ENCODE results near the gene PUDP.

The PUDP gene

DNA sequence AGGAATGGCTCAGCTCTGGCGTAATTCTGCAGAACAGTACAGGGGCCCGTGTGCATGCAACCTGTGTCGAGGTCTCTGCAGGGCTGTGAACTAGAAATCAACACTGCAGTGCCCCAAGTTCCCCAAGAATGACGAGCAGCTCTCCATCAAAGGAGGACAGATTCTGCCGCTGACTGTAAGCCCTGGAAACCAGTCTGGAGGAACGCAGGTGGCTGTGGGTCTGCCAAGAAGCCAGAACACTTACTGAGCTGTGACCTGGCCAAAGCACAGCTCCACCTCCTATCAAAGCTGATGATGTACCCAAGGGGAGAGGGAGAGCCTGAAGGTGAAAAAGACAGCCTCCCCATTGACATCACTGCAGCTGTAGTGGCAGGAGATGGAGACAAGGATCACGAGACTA lies 80.7 kb downstream of the PUDP start:
- DNase-seq (ENCODE audit: extremely low spot score) = no peak
- ChIA-PET POLR2A (no interaction called here), CTCF (interaction anchor here (1.2 to 1.5 kb wide), 2 partner anchors 8 to 16 kb away, joined by 4 read pairs; no protein-coding TSS in a partner anchor)
- TF ChIP-seq, protein P1, sequence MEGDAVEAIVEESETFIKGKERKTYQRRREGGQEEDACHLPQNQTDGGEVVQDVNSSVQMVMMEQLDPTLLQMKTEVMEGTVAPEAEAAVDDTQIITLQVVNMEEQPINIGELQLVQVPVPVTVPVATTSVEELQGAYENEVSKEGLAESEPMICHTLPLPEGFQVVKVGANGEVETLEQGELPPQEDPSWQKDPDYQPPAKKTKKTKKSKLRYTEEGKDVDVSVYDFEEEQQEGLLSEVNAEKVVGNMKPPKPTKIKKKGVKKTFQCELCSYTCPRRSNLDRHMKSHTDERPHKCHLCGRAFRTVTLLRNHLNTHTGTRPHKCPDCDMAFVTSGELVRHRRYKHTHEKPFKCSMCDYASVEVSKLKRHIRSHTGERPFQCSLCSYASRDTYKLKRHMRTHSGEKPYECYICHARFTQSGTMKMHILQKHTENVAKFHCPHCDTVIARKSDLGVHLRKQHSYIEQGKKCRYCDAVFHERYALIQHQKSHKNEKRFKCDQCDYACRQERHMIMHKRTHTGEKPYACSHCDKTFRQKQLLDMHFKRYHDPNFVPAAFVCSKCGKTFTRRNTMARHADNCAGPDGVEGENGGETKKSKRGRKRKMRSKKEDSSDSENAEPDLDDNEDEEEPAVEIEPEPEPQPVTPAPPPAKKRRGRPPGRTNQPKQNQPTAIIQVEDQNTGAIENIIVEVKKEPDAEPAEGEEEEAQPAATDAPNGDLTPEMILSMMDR (IDR thresholded peaks at IDR 0.05; ENCODE audit: control extremely low read depth, extremely low read depth, low read depth, missing control alignments) = no peak

DNA sequence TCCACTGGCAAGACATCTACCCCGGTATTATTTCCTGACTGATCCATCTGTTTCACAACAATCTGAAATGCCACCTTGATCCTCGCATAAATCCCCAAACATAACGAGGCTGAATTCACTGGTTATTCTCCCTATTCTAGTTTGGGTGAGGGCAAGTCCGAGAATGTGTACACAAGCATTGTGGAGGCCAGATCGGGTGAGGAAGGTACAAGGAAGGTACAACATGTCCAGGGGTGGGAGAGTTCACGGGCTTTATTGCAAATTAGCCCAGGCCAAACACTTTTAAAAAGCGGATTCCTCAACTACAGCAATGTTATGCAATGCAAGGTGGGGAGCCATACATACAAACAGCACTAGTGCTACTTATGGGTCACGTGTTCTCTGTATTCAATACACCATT lies 82.5 kb downstream of the PUDP start:
- CTCF ChIA-PET = interaction anchor here (1.5 kb wide), 1 partner anchor 18 kb away, joined by 4 read pairs; no protein-coding TSS in a partner anchor
- TF ChIP-seq, protein P1 (IDR thresholded peaks at IDR 0.05; ENCODE audit: control extremely low read depth, extremely low read depth, low read depth, missing control alignments) = no peak
- no peak for DNase-seq (ENCODE audit: extremely low spot score)
- POLR2A ChIA-PET = no interaction called here

DNA sequence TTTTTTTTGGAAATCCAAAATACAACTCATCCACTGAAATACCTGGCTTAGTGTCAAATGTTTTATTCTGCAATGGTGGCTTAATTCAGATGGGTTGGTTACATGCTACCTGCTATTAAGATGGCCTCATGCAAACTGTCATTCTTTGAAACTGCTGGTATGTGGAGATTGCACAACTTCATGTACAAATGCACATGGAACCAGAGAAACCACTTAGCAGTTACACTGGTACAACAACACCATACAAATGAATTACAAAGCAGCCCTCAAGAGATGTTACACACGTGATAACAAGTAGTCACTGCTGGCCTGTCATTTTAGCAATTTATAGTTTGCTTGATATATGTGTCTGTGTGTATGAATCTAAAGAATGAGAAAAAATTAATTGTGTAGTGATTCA lies 85.0 kb downstream of the PUDP start:
- no peak for DNase-seq (ENCODE audit: extremely low spot score)
- CTCF ChIA-PET = no interaction called here
- POLR2A ChIA-PET = no interaction called here
- TF ChIP-seq, protein P1 (IDR thresholded peaks at IDR 0.05; ENCODE audit: control extremely low read depth, extremely low read depth, low read depth, missing control alignments) = no peak

DNA sequence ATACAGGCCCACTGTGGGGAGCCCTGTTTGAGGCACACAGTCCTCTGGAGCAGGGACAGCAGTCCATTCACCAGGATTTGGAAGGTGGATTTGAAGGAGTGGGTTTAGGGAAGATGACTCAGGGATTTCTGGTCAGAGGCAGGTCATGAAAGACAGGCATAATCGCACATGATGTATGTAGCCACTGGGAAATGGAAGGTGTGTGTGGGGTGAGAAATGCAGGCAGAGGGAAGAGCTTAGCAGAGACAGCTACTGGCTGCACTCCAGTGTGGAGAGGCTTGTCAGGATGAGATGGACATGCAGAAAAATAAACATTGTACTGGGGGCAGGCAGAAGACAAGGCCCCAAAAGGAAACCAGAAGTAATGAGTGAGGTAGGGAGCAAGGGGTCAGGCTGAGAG lies 85.7 kb downstream of the PUDP start:
- ChIA-PET POLR2A (no interaction called here), CTCF (no interaction called here)
- TF ChIP-seq, protein P1 (IDR thresholded peaks at IDR 0.05; ENCODE audit: control extremely low read depth, extremely low read depth, low read depth, missing control alignments) = no peak
- DNase-seq (ENCODE audit: extremely low spot score) = no peak

DNA sequence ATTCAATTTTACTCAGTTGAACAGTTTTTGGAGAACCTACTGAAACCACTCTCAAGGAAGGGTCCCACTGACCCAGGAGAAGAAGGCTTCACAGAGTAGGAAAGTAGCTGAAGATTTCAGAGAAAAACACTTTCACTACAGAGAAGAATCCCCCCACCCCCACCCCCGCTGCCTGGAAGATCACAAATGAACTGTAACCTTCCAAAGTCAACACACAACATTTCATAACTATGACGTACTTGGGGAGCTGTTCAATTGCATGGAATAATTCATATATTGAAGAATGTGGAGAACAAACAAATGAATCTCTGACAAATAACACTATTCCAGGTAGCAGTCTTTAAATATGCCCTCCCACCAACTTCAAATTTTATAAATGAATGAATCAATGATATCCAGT lies 86.5 kb downstream of the PUDP start:
- no peak for DNase-seq (ENCODE audit: extremely low spot score)
- ChIA-PET POLR2A (no interaction called here), CTCF (interaction anchor here (0.9 to 1.1 kb wide), 2 partner anchors 9 to 29 kb away, joined by 3 read pairs; no protein-coding TSS in a partner anchor)
- TF ChIP-seq, protein P1 (IDR thresholded peaks at IDR 0.05; ENCODE audit: control extremely low read depth, extremely low read depth, low read depth, missing control alignments) = no peak

DNA sequence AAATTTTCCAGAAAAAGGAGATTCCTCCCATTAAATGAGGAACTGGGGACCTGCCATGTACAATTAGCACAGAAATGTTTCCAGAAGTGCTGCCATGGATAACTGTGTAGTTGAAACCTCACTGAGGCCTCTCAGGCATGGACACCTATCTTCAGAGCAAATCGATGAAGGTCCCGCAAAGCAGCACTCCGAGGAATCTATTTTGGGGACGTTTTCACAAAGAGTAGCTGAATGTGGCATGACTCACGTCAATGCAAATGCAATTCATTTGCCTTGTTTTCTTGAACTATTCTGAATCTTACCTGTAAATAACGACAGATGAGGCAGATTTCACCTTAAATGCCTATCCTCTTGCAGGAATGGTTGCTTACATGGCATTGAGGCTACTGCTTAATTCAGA lies 87.5 kb downstream of the PUDP start:
- CTCF ChIA-PET = no interaction called here
- DNase-seq (ENCODE audit: extremely low spot score) = no peak
- TF ChIP-seq, protein P1 (IDR thresholded peaks at IDR 0.05; ENCODE audit: control extremely low read depth, extremely low read depth, low read depth, missing control alignments) = no peak
- POLR2A ChIA-PET = no interaction called here

DNA sequence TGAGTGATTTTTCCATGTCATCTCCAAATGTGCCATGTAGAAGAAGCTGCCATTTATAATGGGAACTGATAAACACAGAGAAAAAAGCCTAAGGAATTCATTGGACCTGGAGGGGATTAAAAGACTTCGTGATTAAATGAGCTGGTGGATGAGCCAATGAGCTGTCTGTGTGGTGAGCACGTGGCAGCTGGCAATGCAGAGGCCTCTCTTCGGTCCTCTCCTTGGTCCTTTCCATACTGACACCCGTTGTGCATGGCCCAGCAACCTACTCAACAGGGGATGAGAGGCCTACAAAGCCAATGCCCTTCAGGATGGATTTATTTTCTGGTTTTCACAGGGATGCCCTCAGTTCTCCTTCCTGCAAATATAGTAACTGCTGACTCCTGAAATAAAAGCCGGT lies 88.1 kb downstream of the PUDP start:
- TF ChIP-seq, protein P1 (IDR thresholded peaks at IDR 0.05; ENCODE audit: control extremely low read depth, extremely low read depth, low read depth, missing control alignments) = no peak
- ChIA-PET CTCF (interaction anchor here (1.1 to 1.5 kb wide), 2 partner anchors 11 to 26 kb away, joined by 3 read pairs; no protein-coding TSS in a partner anchor), POLR2A (no interaction called here)

More for the DNA sequence above, 88.1 kb downstream of the PUDP start:
- no peak for DNase-seq (ENCODE audit: extremely low spot score)

Measured in GM10248 (cell line).